ENCODE results near the gene KCTD10. TPM values are rescaled to one million over a fixed set of nuclear protein-coding genes. Genes with fewer than 3 reads are reported as not detected.
"Not testable (repeated sequence)": the region's sequence is repeated elsewhere in the genome, so short reads cannot be mapped to it uniquely, and the experiment has no call there.

KCTD10 gene
- total and polyA plus RNA-seq, 4 donors, result 28.9 to 41.7 (median 36.2) TPM

DNA sequence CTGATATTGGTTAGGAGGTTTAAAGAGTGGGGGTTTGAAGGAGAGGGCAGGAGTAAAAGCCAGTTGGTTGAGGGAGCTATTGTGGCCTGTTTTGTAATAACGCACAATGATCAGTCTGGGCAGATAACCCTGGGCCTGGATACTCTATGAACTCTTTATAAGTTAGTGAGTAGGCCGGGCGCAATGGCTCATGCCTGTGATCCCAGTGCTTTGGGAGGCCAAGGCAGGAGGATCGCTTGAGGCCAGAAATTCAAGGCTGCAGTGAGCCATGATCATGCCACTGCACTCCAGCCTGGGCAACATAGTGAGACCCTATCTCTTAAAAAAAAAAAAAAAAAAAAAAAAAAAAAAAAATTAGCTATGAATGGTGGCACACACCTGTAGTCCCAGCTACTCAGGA lies 71.0 kb downstream of the KCTD10 start:
- WGBS (ENCODE audit: insufficient coverage), result 97% methylated on average over 4 of the region's 4 CpGs
- H3K27me3 ChIP-seq (ENCODE audit: control insufficient read depth, insufficient read depth, low read length); H3K4me1 ChIP-seq (ENCODE audit: control insufficient read depth, insufficient read depth, low read length); H3K9me3 ChIP-seq (ENCODE audit: control insufficient read depth, insufficient read depth, low read length); DNase-seq (ENCODE audit: low read depth in 4 of 6, low spot score in 6 of 6); H3K4me3 ChIP-seq (ENCODE audit: low read depth, low read length); H3K27ac ChIP-seq (ENCODE audit: low read depth, low read length); H3K36me3 ChIP-seq (ENCODE audit: control insufficient read depth, insufficient read depth, low read length): not testable (repeated sequence)

DNA sequence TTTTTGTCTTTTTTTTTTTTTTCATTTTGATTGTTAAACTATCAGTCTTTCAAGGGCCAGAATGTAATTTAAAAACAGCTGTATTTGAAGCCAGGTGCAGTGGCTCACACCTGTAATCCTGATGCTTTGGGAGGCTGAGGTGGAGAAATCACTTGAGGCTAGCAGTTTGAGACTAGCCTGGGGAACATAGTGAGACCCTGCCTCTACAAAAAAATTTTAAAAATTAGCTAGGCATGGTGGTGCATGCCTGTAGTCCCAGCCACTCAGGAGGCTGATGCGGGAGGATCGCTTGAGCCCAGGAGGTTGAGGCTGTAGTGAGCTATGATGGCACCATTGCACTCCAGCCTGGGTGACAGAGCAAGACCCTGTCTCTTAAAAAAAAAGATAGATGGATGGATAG lies 72.3 kb downstream of the KCTD10 start:
- H3K27ac ChIP-seq (ENCODE audit: low read depth, low read length); H3K27me3 ChIP-seq (ENCODE audit: control insufficient read depth, insufficient read depth, low read length); H3K4me3 ChIP-seq (ENCODE audit: low read depth, low read length); H3K9me3 ChIP-seq (ENCODE audit: control insufficient read depth, insufficient read depth, low read length); H3K4me1 ChIP-seq (ENCODE audit: control insufficient read depth, insufficient read depth, low read length); DNase-seq (ENCODE audit: low read depth in 4 of 6, low spot score in 6 of 6); H3K36me3 ChIP-seq (ENCODE audit: control insufficient read depth, insufficient read depth, low read length): not testable (repeated sequence)
- WGBS (ENCODE audit: insufficient coverage), result 100% methylated on average over 2 of the region's 2 CpGs

Other genes starting within 250 kb of the KCTD10 start
- gene FOXN4, start 168.0 kb downstream of the KCTD10 start, total RNA-seq, result under 1 TPM in 1 of 2 donors, not detected in 1; 0.33 TPM
- 1 to 10 TPM; 1.3 to 1.4 TPM for gene FOXN4, start 168.0 kb downstream of the KCTD10 start, polyA plus RNA-seq (ENCODE audit: insufficient read length in 2 of 2)
- under 1 TPM in 1 of 2 donors, not detected in 1; 0.28 TPM for gene MYO1H, start 129.4 kb downstream of the KCTD10 start, total RNA-seq
- gene MYO1H, start 129.4 kb downstream of the KCTD10 start, polyA plus RNA-seq (ENCODE audit: insufficient read length in 2 of 2), result under 1 TPM; 0.30 to 0.90 TPM
- 10 to 100 TPM; 25.7 to 26.7 TPM for gene UBE3B, start 334 bp upstream of the KCTD10 start, total RNA-seq
- gene UBE3B, start 334 bp upstream of the KCTD10 start, polyA plus RNA-seq (ENCODE audit: insufficient read length in 2 of 2), result 10 to 100 TPM; 27.1 to 30.2 TPM
- 10 to 100 TPM; 21.9 to 58.2 TPM for gene MMAB, start 96.2 kb upstream of the KCTD10 start, total RNA-seq
- gene MMAB, start 96.2 kb upstream of the KCTD10 start, polyA plus RNA-seq (ENCODE audit: insufficient read length in 2 of 2), result 10 to 100 TPM; 50.2 to 59.8 TPM
- 10 to 100 TPM; 19.4 to 20.4 TPM for gene MVK, start 96.5 kb upstream of the KCTD10 start, total RNA-seq
- gene MVK, start 96.5 kb upstream of the KCTD10 start, polyA plus RNA-seq (ENCODE audit: insufficient read length in 2 of 2), result 10 to 100 TPM; 30.8 to 35.8 TPM
- 1 to 10 TPM; 5.2 to 7.3 TPM for gene FAM222A, start 236.5 kb upstream of the KCTD10 start, total RNA-seq
- gene FAM222A, start 236.5 kb upstream of the KCTD10 start, polyA plus RNA-seq (ENCODE audit: insufficient read length in 2 of 2), result 10 to 100 TPM; 21.9 to 25.0 TPM

Data from spinal cord (tissue), 10 donors.